NCI-H1694 treated with DMSO at 0.1 percent for 48 hours (cell line): ENCODE results near the gene SLC25A22.
A peak's percentile ranks its signal among the peaks of the same experiment; 100 is the strongest.

Experiments
- DNase-seq: peaks from one replicate; lab custom pipeline; 2025; lab: John Stamatoyannopoulos, UW

Gene SLC25A22

DNA sequence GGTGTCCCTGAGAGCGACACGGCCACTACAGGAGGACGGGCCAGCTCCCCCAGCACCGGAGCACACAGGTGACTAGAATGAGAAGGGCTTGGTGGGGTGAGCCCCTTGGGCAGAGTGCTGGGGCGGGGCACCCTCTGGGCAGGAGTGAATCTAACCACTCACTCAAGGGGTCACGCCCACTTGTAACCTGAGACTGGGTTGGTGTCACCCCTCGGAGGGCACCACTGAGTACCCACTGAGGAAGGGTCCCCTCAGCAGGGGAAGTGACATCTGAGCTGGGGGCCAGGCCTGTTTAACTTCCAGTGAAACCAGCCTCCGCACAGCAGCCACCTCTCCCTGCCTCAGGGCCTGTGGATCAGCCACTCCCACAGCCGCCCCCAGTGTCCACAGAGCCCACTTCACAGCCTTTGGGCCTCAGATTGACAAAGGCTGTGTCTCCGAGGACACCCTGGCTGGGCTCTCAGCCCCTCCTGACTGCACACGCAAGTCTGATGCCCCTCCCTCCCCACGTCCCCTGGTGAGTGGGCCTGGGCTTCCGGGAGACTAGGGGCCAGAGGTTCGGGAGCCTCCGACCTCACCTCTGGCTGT, 26.4 kb downstream of the SLC25A22 start:
- DNase-seq: no peak

- no peak for DNase-seq
Observed at GRCh38 chr11:770642-771616, 27.2 kb downstream of the SLC25A22 start.

- no peak for DNase-seq
Observed at GRCh38 chr11:769887-770641, 28.0 kb downstream of the SLC25A22 start.

GRCh38 chr11:767238-767637, 30.8 kb downstream of the SLC25A22 start:
- no peak for DNase-seq

GRCh38 chr11:766936-767210, 31.2 kb downstream of the SLC25A22 start:
- no peak for DNase-seq

GRCh38 chr11:766106-766935, 31.8 kb downstream of the SLC25A22 start:
- DNase-seq: no peak

- DNase-seq: no peak
Observed at GRCh38 chr11:765802-766091, 32.3 kb downstream of the SLC25A22 start.

- DNase-seq: peak; percentile 26
Observed at GRCh38 chr11:765025-765801, 32.9 kb downstream of the SLC25A22 start.

DNA sequence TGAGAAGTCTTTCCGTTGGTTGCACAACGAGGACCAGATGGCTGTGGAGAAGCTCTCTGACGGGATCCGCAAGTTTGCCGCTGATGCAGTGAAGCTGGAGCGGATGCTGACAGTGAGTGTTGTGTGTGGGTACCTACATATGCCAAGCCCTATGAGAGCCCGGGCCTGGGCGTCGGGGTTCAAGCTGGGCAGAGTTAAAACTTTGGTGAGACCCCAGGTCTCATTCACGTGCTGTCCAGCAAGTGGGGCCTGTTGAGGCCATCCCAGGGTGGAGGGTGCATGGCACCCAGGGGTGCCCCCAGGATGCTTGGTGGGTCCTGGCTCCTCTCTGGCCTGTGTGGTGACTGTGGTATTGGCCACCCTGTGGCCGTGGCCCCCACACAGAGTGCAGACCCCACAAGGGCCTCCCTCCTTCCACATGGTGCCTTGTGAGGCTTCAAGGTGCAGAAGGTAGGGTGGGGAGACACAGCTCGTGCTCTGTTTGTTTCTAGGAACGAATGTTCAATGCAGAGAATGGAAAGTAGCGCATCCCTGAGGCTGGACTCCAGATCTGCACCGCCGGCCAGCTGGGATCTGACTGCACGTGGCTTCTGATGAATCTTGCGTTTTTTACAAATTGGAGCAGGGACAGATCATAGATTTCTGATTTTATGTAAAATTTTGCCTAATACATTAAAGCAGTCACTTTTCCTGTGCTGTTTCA, 33.6 kb downstream of the SLC25A22 start:
- DNase-seq: peak; percentile 50

DNA sequence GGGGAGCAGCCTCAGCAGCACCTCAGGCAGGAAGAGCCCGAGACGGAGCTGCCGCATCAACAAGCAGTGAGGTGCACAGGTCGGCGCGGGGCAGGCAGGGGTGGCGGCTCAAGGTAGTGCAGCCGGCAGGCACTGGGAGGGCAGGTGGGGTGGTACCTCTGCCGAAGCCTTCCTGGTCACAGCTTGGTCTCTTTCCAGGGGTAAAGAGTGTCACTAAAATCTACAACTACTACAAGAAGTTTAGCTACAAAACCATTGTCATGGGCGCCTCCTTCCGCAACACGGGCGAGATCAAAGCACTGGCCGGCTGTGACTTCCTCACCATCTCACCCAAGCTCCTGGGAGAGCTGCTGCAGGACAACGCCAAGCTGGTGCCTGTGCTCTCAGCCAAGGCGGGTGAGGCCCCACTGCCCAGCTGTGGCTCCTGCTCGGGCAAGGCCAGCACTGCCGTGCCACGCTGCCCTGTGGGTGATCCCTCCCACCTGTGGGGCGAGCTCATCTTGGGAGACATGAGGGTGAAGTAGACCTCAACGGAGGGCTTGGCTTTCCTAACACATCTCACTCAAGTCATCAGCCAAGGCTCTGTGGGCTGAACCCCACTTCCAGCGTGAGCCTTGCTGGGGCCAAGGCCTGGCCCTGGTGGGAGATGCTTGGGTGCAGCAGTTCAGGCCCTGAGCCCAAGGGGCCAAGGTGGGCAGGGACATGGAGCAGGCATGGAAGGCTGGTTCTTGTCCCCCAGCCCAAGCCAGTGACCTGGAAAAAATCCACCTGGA, 34.3 kb downstream of the SLC25A22 start:
- DNase-seq: no peak

GRCh38 chr11:763073-763463, 35.0 kb downstream of the SLC25A22 start:
- DNase-seq: no peak

DNA sequence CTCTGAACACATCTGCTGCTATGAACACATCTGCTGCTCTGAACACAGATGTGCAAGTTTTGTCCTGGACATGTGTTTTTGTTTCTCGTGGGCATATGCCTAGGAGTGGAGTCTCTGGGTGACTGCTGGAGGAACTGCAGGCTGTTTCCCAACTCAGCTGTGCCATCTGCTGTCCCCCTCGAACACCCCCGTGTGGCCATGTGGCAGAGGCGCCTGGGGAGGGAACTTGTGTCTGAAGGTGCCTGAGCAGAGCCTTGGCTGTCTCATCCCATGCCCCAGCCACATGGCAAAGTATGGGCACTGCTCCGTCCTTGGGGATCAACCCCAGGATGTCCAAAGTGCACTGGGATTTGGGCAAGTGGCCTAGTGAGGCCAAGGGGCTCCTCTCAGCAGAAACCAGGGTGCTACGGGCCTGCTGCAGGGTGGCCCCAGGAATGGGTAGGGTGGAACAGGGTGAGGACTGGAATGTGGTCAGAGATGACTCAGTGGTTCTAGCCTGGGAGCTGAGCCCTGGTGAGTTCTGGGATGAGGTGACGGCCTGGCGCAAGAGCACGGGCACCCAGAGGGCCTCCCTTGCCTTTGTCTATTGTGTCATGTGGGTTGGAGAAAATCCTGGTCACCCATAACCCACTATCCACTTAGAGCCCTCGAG, 35.5 kb downstream of the SLC25A22 start:
- peak; percentile 85 for DNase-seq

DNA sequence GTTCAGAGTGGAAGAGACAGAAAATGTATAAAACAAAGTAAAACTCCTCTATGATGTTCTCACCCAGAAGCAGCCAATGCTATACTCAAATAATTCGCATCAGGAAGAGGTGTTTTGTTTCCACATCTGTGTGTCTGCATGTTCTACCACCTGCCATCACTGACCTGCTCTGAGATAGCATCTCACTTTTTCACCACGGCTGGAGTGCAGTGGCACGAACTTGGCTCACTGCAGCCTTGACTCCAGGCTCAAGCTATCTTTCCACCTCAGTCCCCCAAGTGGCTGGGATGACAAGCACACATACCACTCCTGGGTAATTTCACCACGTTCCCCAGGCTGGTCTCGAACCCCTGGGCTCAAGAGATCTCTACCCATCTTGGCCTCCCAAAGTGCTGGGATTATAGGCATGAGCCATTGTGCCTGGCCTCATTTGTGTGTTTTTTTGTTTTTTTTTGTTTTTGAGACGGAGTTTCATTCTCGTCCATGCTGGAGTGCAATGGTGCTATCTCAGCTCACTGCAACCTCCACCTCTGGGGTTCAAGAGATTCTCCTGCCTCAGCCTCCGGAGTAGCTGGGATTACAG, 36.5 kb downstream of the SLC25A22 start:
- DNase-seq: no peak

- no peak for DNase-seq
Observed at GRCh38 chr11:760236-760635, 37.8 kb downstream of the SLC25A22 start.

GRCh38 chr11:749731-750130, 48.4 kb downstream of the SLC25A22 start:
- no peak for DNase-seq

- DNase-seq: no peak
Observed at GRCh38 chr11:748007-748359, 50.1 kb downstream of the SLC25A22 start.

DNA sequence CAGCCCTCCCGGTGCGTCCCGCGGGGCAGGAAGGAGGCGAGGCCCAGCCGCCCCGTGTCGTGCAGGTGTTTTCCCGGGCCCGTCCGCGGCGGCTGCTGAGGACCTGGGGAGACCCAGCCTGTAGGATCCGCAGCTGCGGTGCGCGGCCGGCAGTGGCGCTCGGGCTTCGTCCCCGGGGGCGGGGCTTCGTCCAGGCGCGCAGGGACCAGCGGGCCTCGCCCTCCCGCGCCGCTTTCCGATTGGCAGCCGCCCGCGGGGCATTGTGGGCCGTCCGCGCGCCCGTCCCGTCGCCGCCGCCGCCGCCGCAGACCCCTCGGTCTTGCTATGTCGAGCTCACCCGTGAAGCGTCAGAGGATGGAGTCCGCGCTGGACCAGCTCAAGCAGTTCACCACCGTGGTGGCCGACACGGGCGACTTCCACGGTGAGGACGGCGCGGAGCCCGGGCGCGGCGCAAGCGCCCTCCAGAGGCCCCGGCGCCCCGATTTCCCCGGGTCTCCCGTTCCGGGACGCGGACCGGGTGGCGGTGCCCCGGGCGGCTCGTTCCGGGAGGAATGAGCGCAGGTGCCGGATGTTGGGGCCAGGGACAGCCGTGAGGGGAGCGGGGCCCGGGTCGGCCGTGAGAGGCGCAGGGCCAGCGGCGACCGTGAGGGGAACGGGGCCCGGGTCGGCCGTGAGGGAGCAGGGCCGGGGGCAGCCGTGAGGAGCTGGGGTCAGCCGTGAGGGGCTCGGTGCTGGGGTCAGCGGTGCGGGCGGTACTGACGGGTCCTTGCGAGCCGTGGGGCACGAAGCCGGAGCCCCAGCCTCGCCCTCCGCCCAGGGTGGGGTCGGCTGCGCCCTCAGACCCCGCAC, 50.7 kb downstream of the SLC25A22 start, which contains the start of gene TALDO1:
Gene TALDO1, plus strand, starts transcription at position 307 of the 849 bp plus-strand sequence. Its CDS starts 18 bp downstream, at position 325.
- DNase-seq: peak; percentile 53
